ENCODE results near the gene FAM217A. TPM values are rescaled to one million over a fixed set of nuclear protein-coding genes. Genes with fewer than 3 reads are reported as not detected.

The FAM217A gene
- total and polyA plus RNA-seq, 2 of the 8 experiments (the other 6 are each of a cell fraction or from before 2014, with no cell fraction given) = 0.03 TPM; not detected in 1

- no peak for TF ChIP-seq MAFK (IDR thresholded peaks at IDR 0.05; ENCODE audit: low read depth, low read length)
- TF ChIP-seq MAX (IDR thresholded peaks at IDR 0.05) = peak; percentile 79
- no peak for TF ChIP-seq RXRA (IDR thresholded peaks at IDR 0.05; ENCODE audit: insufficient read depth, low read depth, low read length)
- no peak for TF ChIP-seq SUZ12 (IDR thresholded peaks at IDR 0.05; ENCODE audit: low read length)
These were observed at the start of gene FAM217A (continued) for GRCh38 chr6:4078691-4079471.

All from H1 (cell line).